Left lobe of liver (tissue), 2 donors: Measurements from ENCODE around the gene NR2C2. TPM values are rescaled to one million over a fixed set of nuclear protein-coding genes. Genes with fewer than 3 reads are reported as not detected.

Experiments
- ATAC-seq: fragments of 200-7000 bp; cut with Tn5 transposase; one replicate; pipeline ENCODE4 v1.9.1; 2020; ENCODE audit warnings: mild to moderate bottlenecking, moderate library complexity
- DNase-seq: peaks from one replicate; pipeline ENCODE4 v3.0.0-alpha.2; 2020; ENCODE audit warnings: low spot score
- total RNA-seq: library from RNA; stranded (reverse); gene quantifications from one replicate; pipeline ENCODE4 v1.2.1, GENCODE V29; 2021
- donor health status: DM: no; HTN: no; CAD: no; lungs with moderate emphysema.
- donor health status: DM: no; HTN: yes; CAD: no.

NR2C2 gene
- total RNA-seq, 1 donor from 2014 or later: 14.2 TPM

GRCh38 chr3:15094187-15094875, 146.9 kb downstream of the NR2C2 start:
- ATAC-seq: no peak
- DNase-seq: no peak

GRCh38 chr3:15096046-15096445, 148.7 kb downstream of the NR2C2 start:
- DNase-seq: no peak
- ATAC-seq: no peak

GRCh38 chr3:15097891-15098290, 150.5 kb downstream of the NR2C2 start:
- DNase-seq (no peak), ATAC-seq (no peak)

Other genes starting within 250 kb of the NR2C2 start
- gene FGD5, start 128.6 kb upstream of the NR2C2 start, total RNA-seq: 4.2 TPM
- gene MRPS25, start 117.7 kb downstream of the NR2C2 start, total RNA-seq: 56.4 TPM
- gene RBSN, start 151.6 kb downstream of the NR2C2 start, total RNA-seq: 12.6 TPM